Measurements from ENCODE around the gene VSIR. TPM values are rescaled to one million over a fixed set of nuclear protein-coding genes. Genes with fewer than 3 reads are reported as not detected.

Gene VSIR
- total and polyA plus RNA-seq, 12 donors = 36.6 to 112 (median 69.0) TPM

DNA sequence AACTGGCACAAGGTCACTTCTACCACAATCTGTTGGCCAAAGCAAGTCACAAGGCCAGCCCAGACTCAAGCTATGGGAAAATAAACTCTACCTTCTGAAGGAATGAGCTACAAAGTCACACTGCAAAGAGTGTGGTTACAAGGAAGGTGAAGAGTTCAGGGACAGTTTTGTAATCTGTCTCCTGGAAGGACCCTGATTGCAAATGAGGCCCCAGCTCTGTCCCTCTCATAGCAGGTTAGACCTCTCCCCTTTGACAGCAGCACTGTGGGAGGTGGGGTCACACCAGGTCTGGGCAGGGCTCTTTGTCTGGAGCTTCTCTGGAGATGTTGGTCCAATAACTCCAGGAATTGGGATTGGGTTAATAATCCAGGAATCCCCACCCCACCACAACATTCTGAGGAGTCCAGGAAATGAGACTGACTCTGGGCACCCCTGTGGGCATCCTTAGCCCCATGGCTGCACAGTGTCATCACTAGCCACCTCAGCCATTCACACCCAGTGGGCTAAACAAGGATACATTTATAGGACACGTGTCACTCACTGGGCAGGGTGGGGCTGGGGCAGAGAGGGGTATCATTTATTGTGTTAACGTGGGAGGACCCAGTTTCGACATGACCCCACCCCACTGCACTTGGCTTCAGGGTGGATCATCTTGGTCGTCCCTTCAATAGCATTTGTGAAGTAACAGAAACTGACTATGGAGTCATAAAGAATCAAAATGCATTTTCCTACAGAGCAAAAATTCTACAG lies 30.1 kb downstream of the VSIR start:
- peaks cover 0 to 8% (median 0%) of the 10 kb centered on the region in 11 donors for H3K9me3 ChIP-seq
- intact Hi-C loops (cut with DNase I) = no loop called here
- DNase-seq (no peak), ATAC-seq (no peak)
- no peak overlapping the region for H3K4me3 ChIP-seq
- H3K4me1 ChIP-seq = peaks cover 25 to 99% (median 32%) of the 10 kb centered on the region in 9 donors
- H3K36me3 ChIP-seq = peaks cover 0 to 8% (median 0%) of the 10 kb centered on the region in 9 donors
- H3K27ac ChIP-seq = peak overlapping the region in 1 of 10 donors; percentile 68
- TF ChIP-seq, protein P1, sequence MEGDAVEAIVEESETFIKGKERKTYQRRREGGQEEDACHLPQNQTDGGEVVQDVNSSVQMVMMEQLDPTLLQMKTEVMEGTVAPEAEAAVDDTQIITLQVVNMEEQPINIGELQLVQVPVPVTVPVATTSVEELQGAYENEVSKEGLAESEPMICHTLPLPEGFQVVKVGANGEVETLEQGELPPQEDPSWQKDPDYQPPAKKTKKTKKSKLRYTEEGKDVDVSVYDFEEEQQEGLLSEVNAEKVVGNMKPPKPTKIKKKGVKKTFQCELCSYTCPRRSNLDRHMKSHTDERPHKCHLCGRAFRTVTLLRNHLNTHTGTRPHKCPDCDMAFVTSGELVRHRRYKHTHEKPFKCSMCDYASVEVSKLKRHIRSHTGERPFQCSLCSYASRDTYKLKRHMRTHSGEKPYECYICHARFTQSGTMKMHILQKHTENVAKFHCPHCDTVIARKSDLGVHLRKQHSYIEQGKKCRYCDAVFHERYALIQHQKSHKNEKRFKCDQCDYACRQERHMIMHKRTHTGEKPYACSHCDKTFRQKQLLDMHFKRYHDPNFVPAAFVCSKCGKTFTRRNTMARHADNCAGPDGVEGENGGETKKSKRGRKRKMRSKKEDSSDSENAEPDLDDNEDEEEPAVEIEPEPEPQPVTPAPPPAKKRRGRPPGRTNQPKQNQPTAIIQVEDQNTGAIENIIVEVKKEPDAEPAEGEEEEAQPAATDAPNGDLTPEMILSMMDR (IDR thresholded peaks at IDR 0.05) = no peak
- H3K27me3 ChIP-seq = no peaks in the 10 kb centered on the region
- WGBS, 2 donors = 93 to 95% methylated on average over 4 of the region's 4 CpGs

- TF ChIP-seq, protein P1 (IDR thresholded peaks at IDR 0.05) = no peak
- DNase-seq = no peak
- H3K36me3 ChIP-seq = peaks cover 0 to 8% (median 0%) of the 10 kb centered on the region in 9 donors
- H3K27ac ChIP-seq = peak overlapping the region in 1 of 10 donors; percentile 68
- WGBS, 2 donors = 93% methylated on average over 10 of the region's 10 CpGs
- no peaks in the 10 kb centered on the region for H3K27me3 ChIP-seq
- ATAC-seq = no peak
- H3K9me3 ChIP-seq = peaks cover 0 to 8% (median 0%) of the 10 kb centered on the region in 11 donors
- no peak overlapping the region for H3K4me3 ChIP-seq
- H3K4me1 ChIP-seq = peaks cover 17 to 99% (median 24%) of the 10 kb centered on the region in 9 donors
- intact Hi-C loops (cut with DNase I) = no loop called here
Observed at GRCh38 chr10:71742301-71743088, 30.8 kb downstream of the VSIR start.

GRCh38 chr10:71741671-71742070 lies 31.6 kb downstream of the VSIR start:
- Histone ChIP-seq H3K36me3 (peaks cover 0 to 8% (median 0%) of the 10 kb centered on the region in 9 donors), H3K27ac (peak overlapping the region in 1 of 10 donors; percentile 68), H3K27me3 (no peaks in the 10 kb centered on the region), H3K4me1 (peaks cover 11 to 99% (median 24%) of the 10 kb centered on the region in 9 donors), H3K4me3 (no peak overlapping the region), H3K9me3 (peaks cover 0 to 8% (median 0%) of the 10 kb centered on the region in 11 donors)
- DNase-seq (no peak), ATAC-seq (no peak)
- intact Hi-C loops (cut with DNase I) = no loop called here
- 96 to 97% methylated on average over 20 of the region's 20 CpGs for WGBS, 2 donors
- TF ChIP-seq, protein P1 (IDR thresholded peaks at IDR 0.05) = no peak

GRCh38 chr10:71741029-71741428 lies 32.3 kb downstream of the VSIR start:
- peaks cover 0 to 8% (median 0%) of the 10 kb centered on the region in 11 donors for H3K9me3 ChIP-seq
- H3K27ac ChIP-seq = peak overlapping the region in 1 of 10 donors; percentile 68
- DNase-seq (no peak), ATAC-seq (no peak)
- WGBS, 2 donors = 65 to 78% methylated on average over 4 of the region's 4 CpGs
- peaks cover 6 to 99% (median 24%) of the 10 kb centered on the region in 9 donors for H3K4me1 ChIP-seq
- H3K36me3 ChIP-seq = peaks cover 0 to 8% (median 0%) of the 10 kb centered on the region in 9 donors
- H3K27me3 ChIP-seq = no peaks in the 10 kb centered on the region
- TF ChIP-seq, protein P1 (IDR thresholded peaks at IDR 0.05) = no peak
- intact Hi-C loops (cut with DNase I) = no loop called here
- no peak overlapping the region for H3K4me3 ChIP-seq
